ENCODE results near the gene XRCC2.
A peak's percentile ranks its signal among the peaks of the same experiment; 100 is the strongest.
"Not testable (repeated sequence)": the region's sequence is repeated elsewhere in the genome, so short reads cannot be mapped to it uniquely, and the experiment has no call there.

The XRCC2 gene

DNA sequence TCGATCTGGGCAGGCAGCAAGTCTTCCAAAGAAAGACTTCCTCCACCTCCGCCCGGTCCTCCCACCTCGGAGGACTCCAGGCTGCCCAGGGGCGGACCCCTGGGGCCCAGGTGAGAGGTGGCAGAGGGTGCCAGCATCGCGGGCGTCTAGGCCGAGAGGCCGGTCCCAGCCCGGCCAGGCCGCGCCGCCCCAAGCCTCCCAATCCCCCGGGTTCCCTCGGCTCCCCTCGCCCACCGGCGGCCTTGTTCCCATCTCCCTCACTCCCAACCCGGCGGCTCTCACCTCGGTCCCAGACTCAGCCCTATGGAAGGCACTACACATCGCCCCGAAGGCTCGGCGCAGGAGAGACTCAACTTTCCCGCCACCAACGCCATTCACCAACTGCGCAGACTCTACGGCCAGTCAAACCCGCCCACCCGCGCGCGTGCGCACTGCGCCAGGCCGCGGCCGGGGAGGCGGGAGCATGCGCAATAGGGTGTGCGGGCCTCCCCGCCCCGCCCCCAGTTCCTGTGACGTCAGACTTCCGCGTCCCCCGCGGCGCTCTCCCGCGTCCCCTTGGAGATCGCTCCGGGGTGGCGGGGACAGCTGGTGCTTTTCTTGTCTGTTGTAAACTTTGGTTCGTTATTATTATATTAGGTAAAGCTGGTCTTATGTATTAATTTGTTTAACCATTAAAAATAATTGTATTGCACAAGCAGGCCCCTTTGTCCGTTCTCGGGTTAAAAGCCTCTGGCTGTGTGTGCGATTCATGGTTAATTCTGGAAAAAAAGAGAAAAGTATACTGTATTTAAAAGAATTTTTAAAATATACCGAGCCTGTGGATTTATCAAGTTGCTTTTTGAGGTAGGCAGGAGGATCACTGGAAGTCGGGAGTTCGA, at the start of gene XRCC2:
XRCC2 (minus strand) TSS at position 383 of the 878 bp plus-strand sequence; CDS start at position 321, 62 bp downstream.
- peak; percentile 94 for DNase-seq

DNA sequence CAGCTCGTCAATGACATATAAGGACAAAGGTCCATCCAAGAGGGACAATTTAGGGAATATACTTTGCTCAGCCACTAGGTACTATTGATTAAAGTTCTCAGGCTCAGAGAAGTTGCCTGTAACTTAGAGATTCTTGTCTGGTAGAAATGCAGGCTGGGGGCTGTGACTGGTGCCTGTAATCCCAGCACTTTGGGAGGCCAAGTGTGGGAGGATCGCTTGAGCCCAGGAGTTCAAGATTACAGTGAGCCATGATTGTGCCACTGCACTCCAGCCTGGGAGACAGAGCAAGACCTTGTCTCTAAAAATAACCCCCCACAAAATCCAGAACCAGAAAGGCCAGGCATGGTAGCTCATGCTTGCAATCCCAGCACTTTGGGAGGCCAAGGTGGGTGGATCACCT, 47.4 kb upstream of the XRCC2 start:
- DNase-seq = no peak

DNA sequence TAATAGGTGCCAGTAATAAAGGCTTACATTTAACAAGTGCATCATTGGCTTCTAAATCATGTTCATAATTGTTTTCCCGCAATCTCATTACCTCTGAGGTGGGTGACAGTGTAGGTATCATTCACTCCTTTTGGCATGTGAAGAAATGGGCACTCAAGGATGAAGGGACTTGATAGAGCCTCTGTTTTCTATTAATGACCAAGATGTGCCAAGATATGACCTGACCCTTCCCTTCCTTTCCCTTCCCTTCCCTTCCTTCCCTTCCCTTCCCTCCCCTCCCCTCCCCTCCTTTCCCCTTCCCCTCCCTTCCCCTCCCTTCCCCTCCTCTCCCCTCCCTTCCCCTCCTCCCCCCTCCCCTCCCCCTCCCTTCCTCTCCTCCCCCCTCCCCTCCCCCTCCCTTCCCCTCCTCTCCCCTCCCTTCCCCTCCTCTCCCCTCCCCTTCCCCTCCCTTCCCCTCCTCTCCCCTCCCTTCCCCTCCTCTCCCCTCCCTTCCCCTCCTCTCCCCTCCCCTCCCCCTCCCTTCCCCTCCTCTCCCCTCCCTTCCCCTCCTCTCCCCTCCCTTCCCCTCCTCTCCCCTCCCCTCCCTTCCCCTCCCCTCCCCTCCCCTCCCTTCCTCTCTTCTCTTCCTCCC, 36.6 kb upstream of the XRCC2 start:
- not testable (repeated sequence) for DNase-seq

DNA sequence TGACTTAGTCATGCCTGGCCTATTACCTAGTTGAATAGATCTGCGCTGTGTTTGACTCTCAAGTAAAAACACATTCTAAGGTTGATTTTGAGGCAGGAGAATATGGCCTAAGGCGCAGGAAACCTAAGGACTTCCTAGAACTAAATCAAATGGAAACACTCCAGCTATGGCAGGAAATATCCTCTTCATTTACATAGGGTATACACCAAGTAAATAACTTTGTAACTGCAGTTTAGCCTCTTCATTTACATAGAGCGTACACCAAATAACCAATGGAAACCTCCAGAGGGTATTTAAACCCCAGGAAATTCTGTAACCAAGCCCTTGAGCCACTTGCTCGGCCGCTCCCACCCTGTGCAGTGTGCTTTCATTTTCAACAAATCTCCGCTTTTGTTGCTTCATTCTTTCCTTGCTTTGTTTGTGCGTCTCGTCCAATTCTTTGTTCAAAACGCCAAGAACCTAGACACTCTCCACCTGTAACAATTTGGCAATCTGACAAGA, 35.6 kb upstream of the XRCC2 start:
- DNase-seq = no peak

DNA sequence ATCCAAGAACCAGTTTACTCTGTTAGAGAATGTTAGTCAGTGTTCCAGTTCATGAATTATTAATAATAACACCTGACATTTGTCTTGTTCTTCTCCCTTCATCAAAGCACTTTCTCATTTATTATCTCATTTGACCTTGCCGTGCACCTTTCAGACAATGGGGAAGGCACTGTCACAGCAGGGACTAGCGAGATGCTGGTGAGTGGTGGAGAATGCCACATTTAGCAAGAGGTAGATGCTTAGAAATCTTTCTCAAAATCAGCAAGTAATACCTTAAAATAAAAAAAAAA, 34.2 kb upstream of the XRCC2 start:
- no peak for DNase-seq

DNA sequence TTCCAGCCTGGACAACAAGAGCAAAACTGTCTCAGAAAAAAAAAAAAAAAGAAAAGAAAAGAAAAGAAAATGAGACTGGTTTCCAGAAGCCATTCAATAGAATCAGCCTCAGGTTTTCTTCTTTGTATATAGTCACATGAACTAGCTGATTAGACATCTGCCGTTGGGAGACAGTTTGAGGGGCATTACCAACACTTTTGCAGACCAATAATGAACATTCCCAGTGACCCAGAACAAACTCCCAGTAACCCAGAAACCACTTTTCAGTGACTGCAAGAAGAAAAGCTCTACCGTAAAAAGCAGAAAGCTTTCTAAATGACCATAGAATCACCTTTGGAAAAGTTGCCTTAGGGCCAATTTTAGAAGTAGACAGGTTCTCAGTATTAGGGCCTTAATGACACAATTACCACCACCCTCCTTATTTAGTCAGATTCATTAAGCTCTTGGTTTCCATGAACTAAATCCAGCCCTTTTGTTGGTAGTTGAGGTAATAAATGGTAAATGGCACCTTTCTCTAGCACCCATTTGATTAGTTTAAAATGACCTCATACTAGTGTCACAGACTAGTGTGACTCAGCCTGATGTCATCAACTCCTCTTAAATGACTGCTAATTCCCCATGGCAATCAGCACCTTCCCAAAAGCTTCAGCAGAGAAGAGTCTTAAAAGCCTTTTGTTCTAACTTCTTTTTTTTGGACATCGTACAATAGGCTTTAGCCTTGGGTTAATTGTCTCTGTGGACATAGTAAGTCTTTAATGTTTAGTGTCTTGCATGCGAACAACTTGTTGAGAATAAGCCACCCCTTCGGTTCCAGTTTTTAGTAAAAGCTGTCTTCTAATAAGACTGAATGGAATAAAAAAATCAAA, 33.6 kb upstream of the XRCC2 start:
- DNase-seq = no peak

DNA sequence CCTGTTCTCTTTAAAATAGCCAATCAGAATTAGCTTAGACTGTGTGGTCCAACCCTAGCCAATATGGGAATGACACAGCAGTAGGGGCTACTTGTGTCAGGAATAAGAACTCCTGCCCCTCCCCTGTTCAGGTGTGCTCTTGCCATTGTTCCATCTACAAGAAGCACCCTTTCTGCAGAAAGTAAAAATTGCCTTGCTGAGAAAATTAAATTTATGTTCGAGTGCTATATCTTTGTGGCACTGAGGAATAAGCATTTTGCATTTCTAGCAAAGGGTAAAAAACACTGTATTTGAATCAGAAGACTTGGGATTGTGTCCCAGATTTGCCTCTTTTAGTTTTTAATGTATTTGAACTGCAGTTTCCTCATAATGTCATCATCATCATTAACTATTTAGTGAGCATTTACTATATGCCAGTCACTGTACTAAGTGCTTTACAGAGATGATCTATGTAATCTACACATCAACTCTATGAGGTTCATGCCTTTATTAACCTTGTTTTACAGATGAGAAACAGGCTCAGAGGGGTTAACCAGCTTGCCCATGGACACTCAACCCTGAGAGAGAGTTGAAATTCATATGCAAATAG, 28.9 kb upstream of the XRCC2 start:
- DNase-seq = no peak

DNA sequence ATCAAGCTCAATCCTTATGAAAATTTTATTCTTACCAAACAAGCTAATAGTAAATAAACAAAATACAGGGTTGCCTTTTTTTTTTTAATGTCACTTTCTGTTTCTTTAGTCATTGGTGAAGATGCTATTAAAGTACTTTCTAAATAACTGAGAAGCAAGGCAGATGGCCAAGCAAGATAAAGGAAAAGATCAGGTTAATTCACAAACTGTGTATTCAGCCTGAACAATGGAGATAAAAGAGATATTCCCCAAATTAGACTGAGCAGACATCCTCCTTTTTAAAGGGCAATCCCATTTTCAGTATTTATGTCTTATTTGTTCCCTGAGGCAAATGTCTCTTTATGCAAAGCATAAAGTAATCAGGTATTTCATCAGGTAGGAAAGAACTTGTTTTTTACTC, 23.1 kb upstream of the XRCC2 start:
- no peak for DNase-seq

DNA sequence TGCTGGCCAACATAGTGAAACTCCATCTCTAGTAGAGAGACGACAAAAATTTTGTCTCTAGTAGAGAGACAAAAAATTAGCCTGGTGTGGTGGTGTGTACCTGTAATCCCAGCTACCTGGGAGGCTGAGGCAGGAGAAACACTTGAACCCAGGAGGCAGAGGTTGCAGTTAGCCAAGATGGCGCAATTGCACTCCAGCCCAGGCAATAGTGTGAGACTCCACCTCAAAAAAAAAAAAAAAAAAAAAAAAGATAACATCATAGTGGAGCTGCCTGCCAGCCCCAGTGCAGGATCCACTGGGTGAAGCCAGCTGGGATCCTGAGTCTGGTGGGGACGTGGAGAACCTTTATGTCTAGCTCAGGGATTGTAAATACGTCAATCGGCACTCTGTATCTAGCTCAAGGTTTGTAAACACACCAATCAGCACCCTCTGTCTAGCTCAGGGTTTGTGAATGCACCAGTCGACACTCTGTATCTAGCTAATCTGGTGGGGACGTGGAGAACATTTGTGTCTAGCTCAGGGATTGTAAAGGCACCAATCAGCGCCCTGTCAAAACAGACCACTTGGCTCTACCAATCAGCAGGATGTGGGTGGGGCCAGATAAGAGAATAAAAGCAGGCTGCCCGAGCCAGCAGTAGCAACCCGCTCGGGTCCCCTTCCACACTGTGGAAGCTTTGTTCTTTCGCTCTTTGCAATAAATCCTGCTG, 21.5 kb upstream of the XRCC2 start:
- DNase-seq = not testable (repeated sequence)

DNA sequence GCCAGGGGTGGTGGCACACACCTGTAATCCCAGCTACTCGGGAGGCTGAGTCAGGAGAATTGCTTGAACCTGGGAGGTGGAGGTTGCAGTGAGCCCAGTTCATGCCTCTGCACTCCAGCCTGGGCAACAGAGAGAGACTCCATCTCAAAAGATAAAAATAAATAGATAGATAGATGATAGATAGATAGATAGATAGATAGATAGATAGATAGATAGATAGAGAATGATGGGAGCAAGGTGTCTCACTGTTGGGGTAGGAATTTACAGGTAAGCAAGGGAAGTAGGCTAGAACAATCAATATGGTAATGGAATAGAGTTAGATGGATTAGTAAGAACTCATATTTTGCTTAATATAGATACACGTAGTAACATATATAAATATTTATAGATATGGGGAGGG, 16.3 kb upstream of the XRCC2 start:
- DNase-seq = not testable (repeated sequence)

DNA sequence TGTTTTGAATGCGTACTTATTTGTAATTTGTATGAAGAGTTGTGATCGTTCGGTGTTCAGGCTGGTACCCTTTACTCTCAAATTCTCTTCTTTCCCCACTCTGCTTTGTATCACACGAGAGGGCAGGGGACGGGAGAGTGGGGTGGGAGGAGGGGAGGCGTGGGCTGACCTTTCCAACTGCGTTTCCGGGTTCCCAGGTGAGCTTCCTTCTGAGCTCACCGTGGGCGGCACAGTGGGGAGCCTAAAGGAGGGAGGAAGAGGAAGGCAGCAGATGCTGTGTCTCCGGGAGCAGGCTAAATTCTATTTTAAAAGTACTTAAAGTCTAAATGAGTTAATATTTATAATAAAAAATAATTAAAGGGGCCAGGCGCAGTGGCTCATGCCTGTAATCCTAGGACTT, 7.4 kb upstream of the XRCC2 start:
- no peak for DNase-seq

DNA sequence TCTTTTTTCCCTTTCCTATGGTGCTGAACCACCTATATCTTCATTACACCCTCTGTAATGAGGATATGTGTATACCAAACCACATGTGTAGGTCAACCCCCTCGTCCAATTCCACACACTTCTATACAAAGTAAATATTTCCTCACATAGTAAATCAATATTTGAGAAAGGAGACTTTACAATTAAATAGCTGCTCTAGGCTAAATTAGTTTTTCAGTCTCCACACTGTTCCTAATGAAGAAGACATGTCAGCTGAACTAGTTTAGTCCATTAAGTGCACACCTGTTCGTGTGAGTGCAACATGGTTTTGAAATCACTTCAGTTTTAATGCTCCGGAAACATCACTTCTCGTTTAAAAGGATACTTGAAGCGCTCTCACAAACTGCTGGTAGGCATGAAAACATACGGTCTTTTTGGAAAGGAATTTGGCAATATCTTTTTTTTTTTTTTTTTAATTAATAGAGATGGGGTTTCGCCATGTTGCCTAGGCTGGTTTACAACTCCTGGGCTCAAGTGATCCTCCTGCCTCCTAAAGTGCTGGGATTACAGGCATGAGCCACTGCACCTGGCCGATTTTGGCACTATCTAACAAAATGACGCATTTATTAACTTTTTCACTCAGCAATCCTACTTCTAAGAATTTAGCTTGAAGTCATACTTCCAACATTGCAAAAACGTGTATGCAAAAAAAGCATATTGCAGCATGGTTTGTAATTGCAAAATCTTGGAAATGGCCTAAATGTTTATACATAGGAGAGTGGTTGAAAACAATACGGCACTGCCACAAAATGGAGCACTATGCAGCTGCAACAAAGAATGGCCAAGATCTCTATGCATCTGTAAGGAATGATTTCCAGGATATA, 2.1 kb upstream of the XRCC2 start:
- DNase-seq = peak; percentile 92

DNA sequence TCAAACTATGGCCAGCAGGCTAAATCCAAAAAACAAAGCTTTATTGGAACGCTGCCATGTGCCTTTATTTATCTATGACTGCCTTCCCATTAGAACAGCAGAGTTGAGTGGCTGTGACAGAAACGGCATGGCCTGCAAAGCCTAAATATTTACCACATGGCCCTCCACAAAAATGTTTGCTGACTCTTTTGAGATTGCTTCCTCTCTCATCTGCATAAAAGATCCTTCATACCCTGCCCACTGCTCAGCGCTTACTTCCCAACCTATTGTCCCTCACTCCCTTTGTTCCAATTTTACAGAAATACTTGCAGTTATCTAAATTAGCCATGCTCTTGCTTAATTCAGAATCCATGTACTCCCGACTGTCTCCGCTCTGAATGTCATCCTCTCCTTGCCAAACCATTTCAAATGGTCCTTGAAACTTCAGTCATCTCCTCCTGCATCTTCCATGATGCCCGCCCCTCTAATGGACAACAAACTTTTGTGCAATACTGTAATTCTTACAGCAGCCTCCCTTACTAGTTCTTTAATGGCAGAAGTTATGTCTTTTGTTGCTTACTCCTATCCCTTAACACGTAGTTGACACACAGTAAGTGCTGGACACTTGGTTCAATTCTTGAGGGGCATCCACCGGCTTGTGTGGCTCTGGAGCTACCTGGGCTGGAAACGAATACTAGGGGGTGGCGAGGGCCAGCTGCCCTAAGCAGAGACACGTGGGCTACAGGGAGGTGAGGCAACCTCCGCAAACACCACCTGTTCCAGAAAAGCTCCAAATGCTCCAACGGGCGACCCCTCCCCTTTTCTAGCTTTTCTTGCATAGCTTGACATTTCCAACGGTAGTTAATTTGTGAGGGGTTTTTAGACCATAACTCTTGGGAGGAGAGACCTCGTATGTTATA, 832 bp downstream of the XRCC2 start:
- peak; percentile 88 for DNase-seq

DNA sequence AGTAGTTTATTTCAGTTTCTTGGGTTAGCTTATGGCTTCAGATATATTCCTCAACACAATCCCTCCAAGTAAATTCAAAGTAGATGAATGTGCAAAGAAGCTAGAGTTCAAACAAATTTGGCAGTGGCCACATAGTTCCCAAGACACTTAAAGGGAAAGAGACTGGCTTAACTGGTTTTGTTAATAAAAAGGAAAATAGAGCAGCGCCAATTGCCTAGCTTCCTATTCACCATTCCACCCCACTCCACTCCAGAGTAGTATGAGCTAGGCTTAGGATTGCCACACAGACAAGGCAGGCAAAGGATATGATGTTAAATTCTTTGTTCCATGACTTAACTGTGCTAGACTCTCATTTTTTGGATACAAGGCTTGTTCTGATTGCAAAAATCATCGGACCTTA, 2.0 kb downstream of the XRCC2 start:
- no peak for DNase-seq

DNA sequence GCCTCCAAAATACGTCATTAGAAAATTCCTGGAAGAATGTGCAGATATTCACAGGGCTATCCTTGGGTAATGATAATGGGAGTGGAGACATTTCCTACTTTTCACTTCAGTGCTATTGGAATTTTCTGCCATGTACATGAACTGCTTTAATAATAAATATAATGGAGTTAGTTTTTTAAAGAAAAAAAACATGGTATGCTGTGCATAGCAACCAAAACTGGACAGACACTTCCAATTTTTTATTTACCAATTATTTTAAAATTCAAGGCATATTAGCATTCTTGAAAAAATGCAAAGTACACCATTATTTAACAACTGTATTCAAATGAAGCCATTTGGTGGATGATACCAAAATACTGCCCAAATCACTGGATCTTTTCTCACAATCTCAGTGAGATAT, 3.3 kb downstream of the XRCC2 start:
- DNase-seq = no peak

DNA sequence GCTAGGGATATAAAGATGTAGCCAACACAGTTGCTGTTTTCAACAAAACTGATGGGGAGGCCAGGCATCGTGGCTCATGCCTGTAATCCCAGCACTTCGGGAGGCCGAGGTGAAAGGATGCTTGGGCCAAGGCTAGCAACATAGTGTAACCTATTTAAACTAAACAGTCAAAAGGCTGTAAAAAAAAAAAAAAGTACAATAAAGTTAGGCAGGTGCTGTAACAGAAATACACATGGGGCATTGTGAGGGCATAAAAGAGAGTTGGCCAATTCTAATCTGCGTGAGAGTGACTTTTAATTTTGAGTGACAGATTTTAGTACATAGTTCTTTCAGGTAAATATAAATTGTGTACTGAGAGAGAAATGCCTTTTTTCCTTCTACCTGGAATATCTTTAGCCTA, 6.2 kb downstream of the XRCC2 start:
- DNase-seq = no peak

DNA sequence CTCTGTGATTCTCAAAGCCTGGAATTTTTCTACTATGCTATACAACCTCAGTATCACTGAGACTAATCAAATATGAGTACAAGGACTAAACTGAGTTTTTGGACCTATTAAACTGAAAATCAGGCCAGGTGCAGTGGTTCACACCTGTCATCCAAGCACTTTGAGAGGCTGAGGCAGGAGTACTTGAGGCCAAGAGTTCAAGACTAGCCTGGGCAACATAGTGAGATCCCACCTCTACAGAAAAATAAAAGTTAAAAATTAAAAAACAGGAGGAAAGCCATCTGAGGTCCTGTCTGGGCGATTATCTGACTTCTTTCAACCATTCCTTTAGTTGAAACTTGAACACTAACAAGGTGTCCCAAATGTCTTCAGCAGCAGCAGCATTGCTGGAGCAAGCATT, 7.0 kb downstream of the XRCC2 start:
- DNase-seq = no peak

DNA sequence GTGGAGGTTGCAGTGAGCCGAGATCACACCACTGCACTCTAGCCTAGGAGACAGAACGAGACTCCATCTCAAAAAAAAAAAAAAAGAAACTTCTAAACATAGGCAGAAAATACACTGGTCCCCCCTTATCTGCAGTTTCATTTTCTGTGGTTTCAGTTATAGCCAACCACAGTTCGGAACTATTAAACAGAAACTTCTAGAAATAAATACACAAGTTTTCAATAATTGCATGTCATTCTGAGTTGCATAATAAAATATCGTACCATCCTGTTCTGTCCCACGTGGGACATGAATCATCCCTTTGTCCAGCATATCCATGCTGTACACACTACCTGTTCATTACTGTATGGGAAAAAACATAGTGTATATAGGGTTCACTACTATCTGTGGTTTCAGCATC, 8.0 kb downstream of the XRCC2 start:
- no peak for DNase-seq

DNA sequence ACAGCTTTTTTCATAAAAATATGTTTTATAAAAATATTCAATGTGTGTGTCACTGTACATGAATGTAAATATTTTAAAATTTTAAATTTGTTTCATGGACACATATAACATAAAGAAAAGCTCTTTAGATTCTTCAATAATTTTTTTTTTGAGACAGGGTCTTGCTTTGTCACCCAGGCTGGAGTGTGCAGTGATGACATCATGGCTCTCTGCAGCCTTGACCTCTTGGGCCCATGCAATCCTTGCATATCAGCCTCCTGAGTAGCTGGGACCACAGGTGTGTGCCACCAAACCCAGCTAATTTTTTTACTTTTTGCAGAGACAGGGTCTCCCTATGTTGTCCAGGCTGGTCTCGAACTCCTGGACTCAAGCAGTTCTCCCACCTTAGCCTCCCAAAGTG, 9.9 kb downstream of the XRCC2 start:
- no peak for DNase-seq

DNA sequence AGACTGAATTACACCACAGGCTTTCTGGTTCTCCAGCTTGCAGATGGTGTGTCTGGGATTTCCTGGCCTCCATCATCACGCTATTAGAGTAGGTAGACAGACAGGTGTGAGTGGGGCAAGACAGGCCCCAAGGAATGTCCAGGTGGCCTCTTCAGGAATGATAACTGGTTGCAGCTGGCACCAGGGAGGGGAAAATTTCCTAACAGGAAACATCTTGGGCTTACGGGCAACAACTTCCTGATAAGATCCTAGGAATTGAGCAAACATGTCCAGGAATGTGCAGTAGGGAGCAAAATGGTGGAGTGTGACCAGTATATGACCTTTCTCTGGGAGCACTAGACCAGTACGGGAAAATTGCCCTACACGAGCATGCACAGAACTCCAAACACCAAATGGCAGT, 11.3 kb downstream of the XRCC2 start:
- DNase-seq = no peak
